SH-SY5Y (cell line): ENCODE data around the gene PARD3.

ENCODE experiments used
- GATA2 ChIP-seq: IDR thresholded peaks from 2 replicates; pipeline ENCODE4 v1.6.1; 2011; ENCODE audit warnings: mild to moderate bottlenecking, low read depth, low read length
- GATA3 ChIP-seq: IDR thresholded peaks from 2 replicates; pipeline ENCODE4 v1.6.1; 2011; ENCODE audit warnings: low read depth, mild to moderate bottlenecking, low read length, moderate library complexity

DNA sequence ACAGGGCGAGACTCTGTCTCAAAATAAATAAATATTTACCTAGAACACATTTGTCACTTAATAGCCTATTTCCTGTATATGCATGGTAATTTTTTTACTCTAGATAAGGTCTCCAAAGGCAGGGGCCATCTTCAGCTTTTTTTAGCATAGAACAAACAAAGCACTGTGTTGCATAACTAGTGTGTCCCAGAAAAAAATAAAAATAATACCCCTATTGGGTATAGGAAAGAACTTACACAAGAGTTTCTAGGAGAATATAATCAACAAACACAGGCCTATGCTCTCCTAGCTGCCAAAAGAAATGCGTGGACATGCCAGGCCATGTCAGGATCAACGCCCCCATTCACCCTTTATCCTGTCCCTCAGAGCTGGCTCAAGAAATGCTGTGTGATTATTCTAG lies 103.6 kb downstream of the PARD3 start:
- TF ChIP-seq GATA3: no peak
- TF ChIP-seq GATA2: no peak
